Smooth muscle cell (in vitro differentiated cells): Measurements from ENCODE around the gene CYP11A1. TPM values are rescaled to one million over a fixed set of nuclear protein-coding genes. Genes with fewer than 3 reads are reported as not detected.

Source experiments
- DNase-seq: peaks from one replicate; lab custom pipeline; 2025; ENCODE audit not compliant: unreplicated experiment; lab: John Stamatoyannopoulos, UW
- H2AFZ ChIP-seq: fragments of 200-600 bp; sonication (generic); 2 replicates; pipeline ENCODE4 v1.6.0; 2016; ENCODE audit warnings: antibody characterized with exemption, low read depth, mild to moderate bottlenecking
- H3F3A ChIP-seq: fragments of 200-600 bp; sonication (generic); 2 replicates; pipeline ENCODE4 v1.6.0; 2017; ENCODE audit warnings: antibody characterized with exemption, low read depth
- H3K27ac ChIP-seq: fragments of 200-600 bp; sonication (generic); 2 replicates; pipeline ENCODE4 v1.5.1; 2016; ENCODE audit warnings: low read depth, mild to moderate bottlenecking
- H3K27me3 ChIP-seq: fragments of 200-600 bp; sonication (generic); 2 replicates; pipeline ENCODE4 v1.6.1; 2016; ENCODE audit warnings: low read depth, mild to moderate bottlenecking
- H3K36me3 ChIP-seq: fragments of 200-600 bp; sonication (generic); 2 replicates; pipeline ENCODE4 v1.5.1; 2016; ENCODE audit warnings: low read depth
- H3K4me1 ChIP-seq: fragments of 200-600 bp; sonication (generic); 2 replicates; pipeline ENCODE4 v1.5.1; 2016; ENCODE audit warnings: low read depth
- H3K4me2 ChIP-seq: fragments of 200-600 bp; sonication (generic); 2 replicates; pipeline ENCODE4 v1.6.0; 2016; ENCODE audit warnings: mild to moderate bottlenecking
- H3K4me3 ChIP-seq: fragments of 200-600 bp; sonication (generic); 2 replicates; pipeline ENCODE4 v1.5.1; 2016; ENCODE audit warnings: mild to moderate bottlenecking
- H3K79me2 ChIP-seq: fragments of 200-600 bp; sonication (generic); 2 replicates; pipeline ENCODE4 v1.6.0; 2016; ENCODE audit warnings: low read depth, mild to moderate bottlenecking
- H3K9ac ChIP-seq: fragments of 200-600 bp; sonication (generic); 2 replicates; pipeline ENCODE4 v1.6.0; 2016; ENCODE audit warnings: low read depth
- H3K9me3 ChIP-seq: fragments of 200-600 bp; sonication (generic); replicated peaks from 2 replicates; pipeline ENCODE4 v1.5.1; 2016; ENCODE audit warnings: low read depth
- H4K20me1 ChIP-seq: fragments of 200-600 bp; sonication (generic); 2 replicates; pipeline ENCODE4 v1.6.0; 2016; ENCODE audit warnings: low read depth
- CTCF ChIP-seq: fragments of 200-600 bp; sonication (generic); IDR thresholded peaks from 2 replicates; pipeline ENCODE4 v1.5.1; 2017; ENCODE audit warnings: borderline replicate concordance, mild to moderate bottlenecking, antibody characterized with exemption; ENCODE audit not compliant: insufficient read depth, poor library complexity, severe bottlenecking
- WGBS: methylation state at CpG from one replicate; pipeline ENCODE4 v1.1.7; 2016; ENCODE audit warnings: low lambda C conversion rate; 5-methylcytosine and 5-hydroxymethylcytosine counted together
- polyA plus RNA-seq: library from polyadenylated mRNA; unstranded; fragments of >200 nt; fragmentation: Nextera tagmentation; extraction: Ambion mirVana; gene quantifications from 2 replicates; pipeline ENCODE4 v1.2.1, GENCODE V29; 2016
- total RNA-seq: library from RNA; depleted of rRNA; stranded (reverse); fragments of >200 nt; gene quantifications from 2 replicates; pipeline ENCODE4 v1.2.3, GENCODE V29; 2014

Gene CYP11A1
- total and polyA plus RNA-seq, 2 experiments from 2014 or later: 3.5 to 6.6 TPM

- no peak for TF ChIP-seq CTCF
- WGBS: 92% methylated on average over 5 of the region's 5 CpGs
- H3K4me1 ChIP-seq: peaks cover under 1% of the 10 kb centered on the region
- no peaks in the 10 kb centered on the region for H3F3A ChIP-seq
- no peak overlapping the region for H3K9ac ChIP-seq
- no peak overlapping the region for H2AFZ ChIP-seq
- no peak for DNase-seq
- H3K9me3 ChIP-seq: no peaks in the 10 kb centered on the region
- no peak overlapping the region for H3K4me3 ChIP-seq
- H3K36me3 ChIP-seq: no peaks in the 10 kb centered on the region
- no peaks in the 10 kb centered on the region for H3K79me2 ChIP-seq
- no peaks in the 10 kb centered on the region for H3K27me3 ChIP-seq
- no peaks in the 10 kb centered on the region for H4K20me1 ChIP-seq
- H3K27ac ChIP-seq: no peak overlapping the region
- H3K4me2 ChIP-seq: no peak overlapping the region
Measured at GRCh38 chr15:74370471-74370870, 3.0 kb upstream of the CYP11A1 start.

GRCh38 chr15:74369756-74370155, 2.3 kb upstream of the CYP11A1 start:
- H3K9ac ChIP-seq: no peak overlapping the region
- H3K27ac ChIP-seq: no peak overlapping the region
- H2AFZ ChIP-seq: no peak overlapping the region
- peaks cover 7% of the 10 kb centered on the region for H3K4me1 ChIP-seq
- no peak overlapping the region for H3K4me3 ChIP-seq
- no peak for DNase-seq
- no peaks in the 10 kb centered on the region for H3K27me3 ChIP-seq
- no peak for TF ChIP-seq CTCF
- 91% methylated on average over 2 of the region's 2 CpGs for WGBS
- H3K4me2 ChIP-seq: no peak overlapping the region
- no peaks in the 10 kb centered on the region for H3K79me2 ChIP-seq
- no peaks in the 10 kb centered on the region for H3K9me3 ChIP-seq
- H3F3A ChIP-seq: no peaks in the 10 kb centered on the region
- H3K36me3 ChIP-seq: no peaks in the 10 kb centered on the region
- H4K20me1 ChIP-seq: no peaks in the 10 kb centered on the region

GRCh38 chr15:74369084-74369745, 1.8 kb upstream of the CYP11A1 start:
- Histone ChIP-seq H3K79me2 (no peaks in the 10 kb centered on the region), H3F3A (no peaks in the 10 kb centered on the region), H3K4me2 (no peak overlapping the region), H4K20me1 (no peaks in the 10 kb centered on the region), H3K9me3 (no peaks in the 10 kb centered on the region), H3K4me3 (no peak overlapping the region), H3K27ac (no peak overlapping the region), H2AFZ (no peak overlapping the region), H3K36me3 (no peaks in the 10 kb centered on the region), H3K4me1 (peaks cover 7% of the 10 kb centered on the region), H3K9ac (no peak overlapping the region), H3K27me3 (no peaks in the 10 kb centered on the region)
- no peak for TF ChIP-seq CTCF
- 74% methylated on average over 10 of the region's 10 CpGs for WGBS
- DNase-seq: no peak

GRCh38 chr15:74368121-74368520, 675 bp upstream of the CYP11A1 start:
- no peaks in the 10 kb centered on the region for H3K79me2 ChIP-seq
- H3F3A ChIP-seq: no peaks in the 10 kb centered on the region
- peaks cover 7% of the 10 kb centered on the region for H3K4me1 ChIP-seq
- no peak overlapping the region for H3K4me2 ChIP-seq
- no peaks in the 10 kb centered on the region for H3K36me3 ChIP-seq
- no peaks in the 10 kb centered on the region for H3K9me3 ChIP-seq
- DNase-seq: no peak
- H3K4me3 ChIP-seq: no peak overlapping the region
- no peak overlapping the region for H3K9ac ChIP-seq
- H3K27me3 ChIP-seq: no peaks in the 10 kb centered on the region
- no peak overlapping the region for H2AFZ ChIP-seq
- WGBS: 91% methylated on average over 3 of the region's 3 CpGs
- no peak for TF ChIP-seq CTCF
- H4K20me1 ChIP-seq: no peaks in the 10 kb centered on the region
- no peak overlapping the region for H3K27ac ChIP-seq
